Measurements from ENCODE around the gene CUL1.

The CUL1 gene

GRCh38 chr7:148773334-148773733, 74.6 kb downstream of the CUL1 start:
- no peak overlapping the region for H3K4me2 ChIP-seq (ENCODE audit: low read length)
- H3K27me3 ChIP-seq (ENCODE audit: control insufficient read depth, insufficient read depth, low read length): no peaks in the 10 kb centered on the region
- no peak overlapping the region for H3K4me3 ChIP-seq (ENCODE audit: low read length)
- H3K9ac ChIP-seq (ENCODE audit: low read depth, low read length): no peak overlapping the region
- peaks cover 33% of the 10 kb centered on the region for H3K36me3 ChIP-seq (ENCODE audit: insufficient read depth, low read length)
- no peaks in the 10 kb centered on the region for H3K9me3 ChIP-seq (replicated peaks; ENCODE audit: low read length)
- H3K4me1 ChIP-seq (ENCODE audit: control insufficient read depth, insufficient read depth, low read length): peaks cover 18% of the 10 kb centered on the region

- H3K4me2 ChIP-seq (ENCODE audit: low read length): no peak overlapping the region
- no peak overlapping the region for H3K4me3 ChIP-seq (ENCODE audit: low read length)
- H3K27me3 ChIP-seq (ENCODE audit: control insufficient read depth, insufficient read depth, low read length): no peaks in the 10 kb centered on the region
- no peak overlapping the region for H3K9ac ChIP-seq (ENCODE audit: low read depth, low read length)
- H3K9me3 ChIP-seq (replicated peaks; ENCODE audit: low read length): no peaks in the 10 kb centered on the region
- peaks cover 18% of the 10 kb centered on the region for H3K4me1 ChIP-seq (ENCODE audit: control insufficient read depth, insufficient read depth, low read length)
- H3K36me3 ChIP-seq (ENCODE audit: insufficient read depth, low read length): peaks cover 33% of the 10 kb centered on the region
Observed at GRCh38 chr7:148774471-148774870, 75.8 kb downstream of the CUL1 start.

GRCh38 chr7:148782757-148783456, 84.2 kb downstream of the CUL1 start:
- H3K9me3 ChIP-seq (replicated peaks; ENCODE audit: low read length): no peaks in the 10 kb centered on the region
- H3K36me3 ChIP-seq (ENCODE audit: insufficient read depth, low read length): peaks cover 41% of the 10 kb centered on the region
- no peak overlapping the region for H3K4me2 ChIP-seq (ENCODE audit: low read length)
- H3K9ac ChIP-seq (ENCODE audit: low read depth, low read length): no peak overlapping the region
- H3K4me1 ChIP-seq (ENCODE audit: control insufficient read depth, insufficient read depth, low read length): no peaks in the 10 kb centered on the region
- H3K4me3 ChIP-seq (ENCODE audit: low read length): no peak overlapping the region
- H3K27me3 ChIP-seq (ENCODE audit: control insufficient read depth, insufficient read depth, low read length): no peaks in the 10 kb centered on the region

GRCh38 chr7:148783801-148784527, 85.3 kb downstream of the CUL1 start:
- H3K9ac ChIP-seq (ENCODE audit: low read depth, low read length): no peak overlapping the region
- no peaks in the 10 kb centered on the region for H3K27me3 ChIP-seq (ENCODE audit: control insufficient read depth, insufficient read depth, low read length)
- peaks cover 51% of the 10 kb centered on the region for H3K36me3 ChIP-seq (ENCODE audit: insufficient read depth, low read length)
- H3K9me3 ChIP-seq (replicated peaks; ENCODE audit: low read length): no peaks in the 10 kb centered on the region
- no peak overlapping the region for H3K4me3 ChIP-seq (ENCODE audit: low read length)
- no peak overlapping the region for H3K4me2 ChIP-seq (ENCODE audit: low read length)
- no peaks in the 10 kb centered on the region for H3K4me1 ChIP-seq (ENCODE audit: control insufficient read depth, insufficient read depth, low read length)

- peaks cover 69% of the 10 kb centered on the region for H3K36me3 ChIP-seq (ENCODE audit: insufficient read depth, low read length)
- H3K27me3 ChIP-seq (ENCODE audit: control insufficient read depth, insufficient read depth, low read length): no peaks in the 10 kb centered on the region
- H3K9me3 ChIP-seq (replicated peaks; ENCODE audit: low read length): no peaks in the 10 kb centered on the region
- no peaks in the 10 kb centered on the region for H3K4me1 ChIP-seq (ENCODE audit: control insufficient read depth, insufficient read depth, low read length)
- no peak overlapping the region for H3K4me2 ChIP-seq (ENCODE audit: low read length)
- no peak overlapping the region for H3K9ac ChIP-seq (ENCODE audit: low read depth, low read length)
- no peak overlapping the region for H3K4me3 ChIP-seq (ENCODE audit: low read length)
Observed at GRCh38 chr7:148787571-148788295, 89.0 kb downstream of the CUL1 start.

GRCh38 chr7:148789220-148789619, 90.5 kb downstream of the CUL1 start:
- peaks cover 71% of the 10 kb centered on the region for H3K36me3 ChIP-seq (ENCODE audit: insufficient read depth, low read length)
- H3K4me1 ChIP-seq (ENCODE audit: control insufficient read depth, insufficient read depth, low read length): no peaks in the 10 kb centered on the region
- H3K9ac ChIP-seq (ENCODE audit: low read depth, low read length): no peak overlapping the region
- no peaks in the 10 kb centered on the region for H3K9me3 ChIP-seq (replicated peaks; ENCODE audit: low read length)
- no peaks in the 10 kb centered on the region for H3K27me3 ChIP-seq (ENCODE audit: control insufficient read depth, insufficient read depth, low read length)
- no peak overlapping the region for H3K4me3 ChIP-seq (ENCODE audit: low read length)
- H3K4me2 ChIP-seq (ENCODE audit: low read length): no peak overlapping the region

- Histone ChIP-seq H3K9ac (ENCODE audit: low read depth, low read length) (no peak overlapping the region), H3K27me3 (ENCODE audit: control insufficient read depth, insufficient read depth, low read length) (no peaks in the 10 kb centered on the region), H3K4me1 (ENCODE audit: control insufficient read depth, insufficient read depth, low read length) (no peaks in the 10 kb centered on the region), H3K36me3 (ENCODE audit: insufficient read depth, low read length) (peaks cover 77% of the 10 kb centered on the region), H3K4me2 (ENCODE audit: low read length) (no peak overlapping the region), H3K4me3 (ENCODE audit: low read length) (no peak overlapping the region), H3K9me3 (replicated peaks; ENCODE audit: low read length) (no peaks in the 10 kb centered on the region)
Observed at GRCh38 chr7:148790131-148790726, 91.5 kb downstream of the CUL1 start.

GRCh38 chr7:148790850-148791249, 92.1 kb downstream of the CUL1 start:
- H3K4me2 ChIP-seq (ENCODE audit: low read length): no peak overlapping the region
- H3K4me3 ChIP-seq (ENCODE audit: low read length): no peak overlapping the region
- no peaks in the 10 kb centered on the region for H3K9me3 ChIP-seq (replicated peaks; ENCODE audit: low read length)
- peaks cover 75% of the 10 kb centered on the region for H3K36me3 ChIP-seq (ENCODE audit: insufficient read depth, low read length)
- H3K9ac ChIP-seq (ENCODE audit: low read depth, low read length): no peak overlapping the region
- no peaks in the 10 kb centered on the region for H3K27me3 ChIP-seq (ENCODE audit: control insufficient read depth, insufficient read depth, low read length)
- H3K4me1 ChIP-seq (ENCODE audit: control insufficient read depth, insufficient read depth, low read length): no peaks in the 10 kb centered on the region

GRCh38 chr7:148791546-148791945, 92.8 kb downstream of the CUL1 start:
- Histone ChIP-seq H3K9me3 (replicated peaks; ENCODE audit: low read length) (no peaks in the 10 kb centered on the region), H3K27me3 (ENCODE audit: control insufficient read depth, insufficient read depth, low read length) (no peaks in the 10 kb centered on the region), H3K9ac (ENCODE audit: low read depth, low read length) (no peak overlapping the region), H3K4me1 (ENCODE audit: control insufficient read depth, insufficient read depth, low read length) (no peaks in the 10 kb centered on the region), H3K36me3 (ENCODE audit: insufficient read depth, low read length) (peaks cover 76% of the 10 kb centered on the region), H3K4me3 (ENCODE audit: low read length) (no peak overlapping the region), H3K4me2 (ENCODE audit: low read length) (no peak overlapping the region)

- H3K4me1 ChIP-seq (ENCODE audit: control insufficient read depth, insufficient read depth, low read length): no peaks in the 10 kb centered on the region
- no peaks in the 10 kb centered on the region for H3K27me3 ChIP-seq (ENCODE audit: control insufficient read depth, insufficient read depth, low read length)
- no peak overlapping the region for H3K9ac ChIP-seq (ENCODE audit: low read depth, low read length)
- H3K4me3 ChIP-seq (ENCODE audit: low read length): no peak overlapping the region
- H3K4me2 ChIP-seq (ENCODE audit: low read length): no peak overlapping the region
- H3K9me3 ChIP-seq (replicated peaks; ENCODE audit: low read length): no peaks in the 10 kb centered on the region
- H3K36me3 ChIP-seq (ENCODE audit: insufficient read depth, low read length): peaks cover 74% of the 10 kb centered on the region
Observed at GRCh38 chr7:148793590-148793989, 94.9 kb downstream of the CUL1 start.

GRCh38 chr7:148794476-148794875, 95.8 kb downstream of the CUL1 start:
- Histone ChIP-seq H3K9me3 (replicated peaks; ENCODE audit: low read length) (no peaks in the 10 kb centered on the region), H3K36me3 (ENCODE audit: insufficient read depth, low read length) (peaks cover 74% of the 10 kb centered on the region), H3K27me3 (ENCODE audit: control insufficient read depth, insufficient read depth, low read length) (no peaks in the 10 kb centered on the region), H3K4me2 (ENCODE audit: low read length) (no peak overlapping the region), H3K4me1 (ENCODE audit: control insufficient read depth, insufficient read depth, low read length) (no peaks in the 10 kb centered on the region), H3K9ac (ENCODE audit: low read depth, low read length) (no peak overlapping the region), H3K4me3 (ENCODE audit: low read length) (no peak overlapping the region)
